NT2/D1 (cell line): ENCODE data around the gene ANAPC10.

Source experiments
- DNase-seq: peaks from one replicate; pipeline ENCODE4 v3.0.0-alpha.2; 2011; ENCODE audit warnings: low read depth, low spot score
- H3K27me3 ChIP-seq: 2 replicates; pipeline ENCODE4 v1.6.0; 2011; ENCODE audit warnings: mild to moderate bottlenecking; ENCODE audit not compliant: insufficient read length, insufficient read depth
- H3K36me3 ChIP-seq: 2 replicates; pipeline ENCODE4 v1.6.1; 2011; ENCODE audit warnings: mild to moderate bottlenecking, low read length, mixed read lengths; ENCODE audit not compliant: insufficient read depth, insufficient read length
- H3K4me1 ChIP-seq: 2 replicates; pipeline ENCODE4 v1.5.1; 2011; ENCODE audit not compliant: insufficient read depth, insufficient read length
- H3K4me3 ChIP-seq: 2 replicates; pipeline ENCODE4 v1.5.1; 2011; ENCODE audit warnings: low read depth; ENCODE audit not compliant: insufficient read length
- H3K9ac ChIP-seq: 2 replicates; pipeline ENCODE4 v1.6.0; 2011; ENCODE audit warnings: low read depth; ENCODE audit not compliant: insufficient read length
- H3K9me3 ChIP-seq: 2 replicates; pipeline ENCODE4 v1.5.1; 2011; ENCODE audit warnings: mild to moderate bottlenecking, low read length; ENCODE audit not compliant: insufficient read depth
- SUZ12 ChIP-seq: IDR thresholded peaks from 2 replicates; pipeline ENCODE4 v1.6.1; 2011; ENCODE audit not compliant: insufficient read length, insufficient read depth; ENCODE audit errors: extremely low read depth
- YY1 ChIP-seq: IDR thresholded peaks from 2 replicates; pipeline ENCODE4 v1.6.1; 2011; ENCODE audit not compliant: insufficient read length, insufficient read depth
- ZNF274 ChIP-seq: IDR thresholded peaks from 2 replicates; pipeline ENCODE4 v1.6.1; 2011; ENCODE audit warnings: mild to moderate bottlenecking, low read depth, low read length

Gene ANAPC10

DNA sequence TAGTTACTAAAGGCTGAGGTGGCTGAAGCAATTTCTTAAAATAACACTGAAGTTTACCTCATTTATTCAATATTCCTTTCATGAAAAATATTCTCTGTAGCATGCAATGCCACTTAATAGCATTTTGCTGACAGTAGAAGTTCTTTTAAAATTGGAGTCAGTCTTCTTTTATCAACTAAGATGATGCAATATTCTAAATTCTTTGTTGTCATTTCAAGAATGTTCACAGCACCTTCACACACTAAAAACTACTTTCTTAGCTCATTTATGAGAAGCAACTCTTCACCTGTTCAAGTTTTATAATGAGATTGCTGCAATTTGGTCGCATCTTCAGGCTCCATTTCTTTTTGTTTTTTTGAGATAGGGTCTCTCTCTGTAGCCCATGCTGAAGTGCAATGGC is 48.8 kb downstream of the ANAPC10 start:
- Histone ChIP-seq H3K4me1 (no peaks in the 10 kb centered on the region), H3K27me3 (no peaks in the 10 kb centered on the region), H3K4me3 (no peak overlapping the region), H3K36me3 (peaks cover 3% of the 10 kb centered on the region), H3K9me3 (no peaks in the 10 kb centered on the region), H3K9ac (no peak overlapping the region)
- TF ChIP-seq YY1 (no peak), SUZ12 (no peak), ZNF274 (no peak)
- no peak for DNase-seq

- Histone ChIP-seq H3K27me3 (no peaks in the 10 kb centered on the region), H3K4me1 (no peaks in the 10 kb centered on the region), H3K4me3 (no peak overlapping the region), H3K9ac (no peak overlapping the region), H3K36me3 (peaks cover 3% of the 10 kb centered on the region), H3K9me3 (no peaks in the 10 kb centered on the region)
- no peak for DNase-seq
- TF ChIP-seq SUZ12 (no peak), ZNF274 (no peak), YY1 (no peak)
These were observed 49.2 kb downstream of the ANAPC10 start for GRCh38 chr4:145048817-145049216.

DNA sequence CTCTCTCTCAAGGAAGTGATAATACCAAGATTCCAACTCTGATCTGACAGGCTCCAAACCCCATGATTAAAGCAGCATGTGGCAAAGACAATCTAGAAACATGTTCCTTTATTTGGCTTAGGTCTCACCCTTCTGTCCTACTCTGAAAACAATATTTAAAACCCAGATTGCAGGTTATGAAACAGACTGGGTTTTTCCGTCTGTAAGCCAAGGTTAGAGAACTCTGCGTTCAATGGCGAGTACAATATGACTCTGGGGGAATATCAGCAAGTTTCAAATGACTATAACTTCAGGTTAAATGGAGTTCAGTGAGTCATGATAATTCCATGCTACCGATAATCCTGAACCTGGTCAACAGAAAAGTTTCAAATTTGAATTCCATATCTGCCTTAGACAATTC is 50.8 kb downstream of the ANAPC10 start:
- H3K9ac ChIP-seq: no peak overlapping the region
- H3K4me1 ChIP-seq: no peaks in the 10 kb centered on the region
- H3K36me3 ChIP-seq: peaks cover 3% of the 10 kb centered on the region
- no peak for DNase-seq
- H3K4me3 ChIP-seq: no peak overlapping the region
- TF ChIP-seq SUZ12 (no peak), ZNF274 (no peak), YY1 (no peak)
- no peaks in the 10 kb centered on the region for H3K9me3 ChIP-seq
- no peaks in the 10 kb centered on the region for H3K27me3 ChIP-seq

- TF ChIP-seq ZNF274 (no peak), YY1 (no peak), SUZ12 (no peak)
- Histone ChIP-seq H3K4me1 (no peaks in the 10 kb centered on the region), H3K36me3 (peaks cover 6% of the 10 kb centered on the region), H3K9ac (no peak overlapping the region), H3K9me3 (no peaks in the 10 kb centered on the region), H3K27me3 (no peaks in the 10 kb centered on the region), H3K4me3 (no peak overlapping the region)
- no peak for DNase-seq
These were observed 52.8 kb downstream of the ANAPC10 start for GRCh38 chr4:145045180-145045579.

DNA sequence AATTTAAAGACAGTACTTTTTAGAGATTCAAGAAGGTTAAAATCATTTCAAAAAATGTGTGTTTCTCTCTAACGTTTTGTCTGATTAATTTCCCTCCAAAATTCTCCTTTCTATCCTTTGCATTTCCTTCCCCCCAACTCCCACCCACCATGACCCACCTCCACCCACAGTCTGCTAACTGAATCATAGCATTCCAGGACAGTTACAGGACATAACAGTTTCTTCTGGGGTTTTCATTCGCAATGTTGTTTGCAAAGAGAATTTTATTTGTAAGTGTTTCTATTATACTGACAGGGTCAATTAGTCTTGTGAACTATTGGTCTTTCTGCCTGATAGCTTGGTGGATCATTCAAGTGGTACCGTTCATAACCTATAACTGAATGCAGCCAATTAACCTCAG is 53.7 kb downstream of the ANAPC10 start:
- Histone ChIP-seq H3K4me3 (no peak overlapping the region), H3K9ac (no peak overlapping the region), H3K4me1 (no peaks in the 10 kb centered on the region), H3K27me3 (no peaks in the 10 kb centered on the region), H3K9me3 (no peaks in the 10 kb centered on the region), H3K36me3 (peaks cover 5% of the 10 kb centered on the region)
- DNase-seq: no peak
- TF ChIP-seq ZNF274 (no peak), YY1 (no peak)

DNA sequence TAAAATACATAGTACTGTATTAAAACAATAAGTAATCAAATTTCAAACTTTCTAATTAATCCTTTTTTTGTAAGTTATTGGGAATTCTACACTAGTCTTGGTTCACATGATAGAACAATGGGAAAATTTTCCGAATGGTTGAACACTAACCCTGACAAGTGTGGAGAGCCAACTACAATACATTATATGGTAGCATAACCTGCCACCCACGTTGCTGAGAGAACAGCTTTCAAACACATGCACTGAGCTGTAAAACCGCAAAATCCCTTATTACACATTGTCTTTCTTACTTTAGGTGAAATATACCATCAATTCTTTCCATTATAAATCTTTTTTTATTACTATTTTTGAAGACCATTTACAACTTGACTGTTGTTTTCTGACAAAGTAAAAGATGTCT is 54.7 kb downstream of the ANAPC10 start:
- Histone ChIP-seq H3K4me1 (no peaks in the 10 kb centered on the region), H3K9me3 (no peaks in the 10 kb centered on the region), H3K27me3 (no peaks in the 10 kb centered on the region), H3K9ac (no peak overlapping the region), H3K4me3 (no peak overlapping the region), H3K36me3 (peaks cover 5% of the 10 kb centered on the region)
- no peak for DNase-seq
- TF ChIP-seq SUZ12: no peak
- TF ChIP-seq ZNF274: no peak
- TF ChIP-seq YY1: no peak

GRCh38 chr4:145042601-145043285 is 55.3 kb downstream of the ANAPC10 start:
- Histone ChIP-seq H3K4me1 (no peaks in the 10 kb centered on the region), H3K9ac (no peak overlapping the region), H3K27me3 (no peaks in the 10 kb centered on the region), H3K4me3 (no peak overlapping the region), H3K9me3 (no peaks in the 10 kb centered on the region), H3K36me3 (peaks cover 5% of the 10 kb centered on the region)
- TF ChIP-seq YY1: no peak
- no peak for TF ChIP-seq SUZ12
- TF ChIP-seq ZNF274: no peak
- no peak for DNase-seq

- Histone ChIP-seq H3K9me3 (no peaks in the 10 kb centered on the region), H3K36me3 (peaks cover 6% of the 10 kb centered on the region), H3K27me3 (no peaks in the 10 kb centered on the region), H3K4me3 (no peak overlapping the region), H3K4me1 (no peaks in the 10 kb centered on the region), H3K9ac (no peak overlapping the region)
- DNase-seq: no peak
- TF ChIP-seq YY1 (no peak), SUZ12 (no peak), ZNF274 (no peak)
These were observed 56.6 kb downstream of the ANAPC10 start for GRCh38 chr4:145041378-145041777.
